Activated CD4-positive, CD25-positive, alpha-beta regulatory T cell treated with anti-CD3 and anti-CD28 coated beads, Interleukin-2, amount 50 U/mL, for 24 hours (primary cell): Measurements from ENCODE around the gene MDGA2.
"Not testable (repeated sequence)": the region's sequence is repeated elsewhere in the genome, so short reads cannot be mapped to it uniquely, and the experiment has no call there.

Experiments
- ATAC-seq, 2 donors: fragments of 150-1000 bp; cut with Tn5 transposase; one replicate each; pipeline ENCODE4 v1.10.0; 2021; ENCODE audit warnings: mild to moderate bottlenecking in 1 of 2, moderate library complexity in 1 of 2

The MDGA2 gene

GRCh38 chr14:47675466-47676314 lies at the start of gene MDGA2:
Gene MDGA2, minus strand, starts transcription at chr14:47675605.
- ATAC-seq, result no peak

GRCh38 chr14:47722929-47723693 lies 47.7 kb upstream of the MDGA2 start:
- no peak for ATAC-seq

- no peak for ATAC-seq
Observed at GRCh38 chr14:47720281-47720680, 44.9 kb upstream of the MDGA2 start.

DNA sequence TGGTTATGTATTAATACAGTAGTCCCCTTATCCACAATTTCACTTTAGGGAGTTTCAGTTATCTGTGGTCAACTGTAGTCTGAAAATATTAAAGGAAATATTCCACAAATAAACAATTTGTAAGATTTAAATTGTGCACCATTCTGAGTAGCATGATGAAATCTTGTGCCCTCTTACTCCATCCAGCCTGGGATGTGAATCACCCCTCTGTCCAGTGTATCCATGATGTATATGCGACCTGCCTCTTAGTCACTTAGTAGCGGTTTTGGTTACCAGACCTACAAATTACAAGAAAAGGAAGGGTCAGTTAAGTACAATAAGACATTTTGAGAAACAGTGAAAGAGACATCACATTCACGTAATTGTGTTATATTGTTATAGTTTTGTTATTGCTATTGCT lies 39.9 kb upstream of the MDGA2 start:
- ATAC-seq, result no peak

GRCh38 chr14:47710581-47710980 lies 35.2 kb upstream of the MDGA2 start:
- ATAC-seq, result no peak

DNA sequence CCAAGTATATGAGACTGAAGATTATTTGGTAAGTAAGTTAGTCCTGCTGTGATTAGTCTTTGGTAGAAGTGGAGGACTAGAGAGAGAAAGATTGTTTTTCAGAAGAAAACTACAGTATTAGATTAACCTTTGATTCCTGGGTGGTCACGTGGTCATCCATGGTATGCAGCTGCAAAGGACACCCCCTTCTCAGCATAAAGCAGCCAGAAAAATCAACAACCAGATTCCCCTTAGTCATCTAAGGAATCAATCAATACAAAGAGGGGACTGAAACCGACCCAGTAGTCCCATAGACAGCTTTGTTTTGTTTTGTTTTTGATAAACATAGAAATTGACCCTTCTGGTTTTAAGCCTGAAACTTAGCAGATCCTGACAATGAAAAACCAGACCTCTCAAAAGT lies 30.3 kb upstream of the MDGA2 start:
- ATAC-seq, result no peak

DNA sequence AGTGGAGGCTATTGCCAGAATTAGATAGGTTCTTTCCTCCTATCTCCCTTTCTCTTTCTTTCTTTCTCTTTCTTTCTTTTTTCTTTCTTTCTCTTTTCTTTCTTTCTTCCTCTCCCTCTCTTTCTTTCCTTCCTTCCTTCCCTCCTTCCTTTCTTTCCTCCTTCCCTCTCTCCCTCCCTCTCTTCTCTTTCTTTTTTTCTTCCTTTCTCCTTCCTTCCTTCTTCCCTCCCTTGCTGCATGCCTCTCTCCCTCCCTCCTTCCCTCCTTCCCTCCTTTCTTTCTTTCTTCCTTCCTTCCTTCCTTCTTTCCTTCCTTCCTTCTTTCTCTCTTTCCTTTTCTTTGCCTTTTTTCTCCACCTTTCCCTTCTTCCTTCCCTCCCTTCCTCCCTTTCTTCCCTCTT lies 16.4 kb upstream of the MDGA2 start:
- ATAC-seq, result no peak

GRCh38 chr14:47678993-47679392 lies 3.6 kb upstream of the MDGA2 start:
- ATAC-seq, result no peak

DNA sequence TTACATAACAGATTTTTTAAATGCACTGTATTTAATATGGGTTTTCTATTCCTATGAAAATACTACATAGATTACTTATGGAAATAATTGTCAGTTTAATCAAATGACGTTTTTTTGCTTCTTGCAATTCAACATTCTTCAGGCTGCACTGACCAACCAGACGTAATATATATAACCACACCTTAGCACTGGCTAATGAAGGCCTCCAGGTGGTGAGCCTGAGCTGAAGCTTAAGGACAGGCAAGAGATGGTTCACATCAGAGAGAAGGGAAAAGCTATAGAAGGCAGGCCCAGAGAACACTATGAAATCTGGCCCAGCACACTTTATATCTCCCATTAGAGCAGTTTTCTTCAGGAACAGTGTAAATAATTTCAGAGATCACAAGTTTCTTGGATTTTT lies 2.8 kb upstream of the MDGA2 start:
- ATAC-seq, result no peak

DNA sequence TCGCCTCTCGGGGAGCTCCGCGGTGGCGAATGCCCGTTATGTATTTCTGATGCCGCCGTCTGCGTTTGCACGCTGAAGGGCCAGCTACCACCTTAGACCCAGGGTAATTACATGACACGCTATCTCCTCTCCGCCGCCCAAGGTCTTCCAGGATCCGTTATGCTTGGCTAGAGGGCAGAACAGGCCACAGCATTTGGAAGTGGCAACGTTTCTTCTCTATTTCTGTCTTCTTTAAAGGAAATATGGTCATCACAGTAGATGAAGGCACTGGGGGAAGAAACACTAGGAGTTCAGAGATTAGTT lies 861 bp upstream of the MDGA2 start:
- no peak for ATAC-seq

DNA sequence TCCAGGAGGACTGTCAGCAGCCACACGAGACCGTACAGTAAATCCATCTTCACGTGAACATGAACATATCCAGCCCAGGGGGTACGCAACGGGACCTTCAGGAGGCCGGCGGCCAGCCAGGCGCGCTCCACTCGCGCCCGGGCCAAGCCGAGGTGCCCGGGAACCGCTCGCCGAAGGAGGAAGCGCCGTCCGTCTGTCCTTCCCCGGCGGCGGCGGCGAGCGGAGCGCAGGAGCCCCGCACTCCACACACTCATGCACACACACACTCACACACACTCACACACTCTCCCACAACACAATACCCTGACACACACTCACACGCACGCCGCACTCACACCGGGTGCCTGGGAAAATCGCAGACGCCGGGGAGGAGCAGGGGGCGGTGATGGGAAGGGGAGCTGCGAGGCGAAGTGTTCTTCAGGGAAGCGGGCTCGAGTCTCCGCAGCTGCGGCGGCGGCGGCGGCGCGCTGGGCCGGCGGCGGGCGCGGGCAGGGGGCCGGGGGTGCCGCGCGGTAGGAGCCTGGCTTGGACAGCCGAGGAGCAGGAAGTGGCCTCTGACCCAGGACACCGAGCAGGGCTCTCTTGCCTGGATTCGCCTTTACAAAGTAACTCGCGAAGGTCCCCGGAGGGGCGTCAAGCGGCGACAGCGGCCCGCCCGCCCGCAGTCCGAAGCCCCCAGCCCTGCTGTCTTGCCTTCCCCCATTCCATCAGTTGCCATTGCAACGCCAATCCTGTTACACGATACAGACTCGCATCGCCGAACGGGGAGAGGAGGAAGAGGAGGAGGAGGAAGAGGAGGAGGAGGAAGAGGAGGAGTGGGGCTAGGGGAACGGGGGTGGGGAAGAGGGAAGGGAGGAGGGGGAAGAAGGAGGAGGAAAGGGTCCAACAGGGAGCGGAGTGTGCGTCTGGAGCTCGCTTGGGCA lies 601 bp downstream of the MDGA2 start:
- ATAC-seq, result no peak

DNA sequence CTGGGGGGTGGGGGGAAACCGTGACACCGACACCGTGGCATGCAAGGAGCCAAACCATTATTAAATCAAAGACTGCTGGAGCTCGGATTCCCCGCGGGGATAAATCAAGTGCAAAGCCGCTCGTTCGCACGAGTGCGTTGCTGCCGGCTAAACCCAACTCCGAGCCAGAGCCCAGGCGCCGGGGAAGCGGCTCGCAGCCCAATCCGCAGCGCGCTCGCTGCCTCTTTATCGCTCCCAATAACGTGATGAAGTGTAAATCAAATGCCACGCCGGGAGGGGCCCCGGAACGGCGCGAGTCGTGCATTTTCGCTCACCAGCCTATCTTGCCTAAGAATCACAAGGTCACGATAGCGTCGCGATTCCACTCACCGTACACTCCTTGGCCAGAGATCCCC lies 1.3 kb downstream of the MDGA2 start:
- ATAC-seq, result no peak

DNA sequence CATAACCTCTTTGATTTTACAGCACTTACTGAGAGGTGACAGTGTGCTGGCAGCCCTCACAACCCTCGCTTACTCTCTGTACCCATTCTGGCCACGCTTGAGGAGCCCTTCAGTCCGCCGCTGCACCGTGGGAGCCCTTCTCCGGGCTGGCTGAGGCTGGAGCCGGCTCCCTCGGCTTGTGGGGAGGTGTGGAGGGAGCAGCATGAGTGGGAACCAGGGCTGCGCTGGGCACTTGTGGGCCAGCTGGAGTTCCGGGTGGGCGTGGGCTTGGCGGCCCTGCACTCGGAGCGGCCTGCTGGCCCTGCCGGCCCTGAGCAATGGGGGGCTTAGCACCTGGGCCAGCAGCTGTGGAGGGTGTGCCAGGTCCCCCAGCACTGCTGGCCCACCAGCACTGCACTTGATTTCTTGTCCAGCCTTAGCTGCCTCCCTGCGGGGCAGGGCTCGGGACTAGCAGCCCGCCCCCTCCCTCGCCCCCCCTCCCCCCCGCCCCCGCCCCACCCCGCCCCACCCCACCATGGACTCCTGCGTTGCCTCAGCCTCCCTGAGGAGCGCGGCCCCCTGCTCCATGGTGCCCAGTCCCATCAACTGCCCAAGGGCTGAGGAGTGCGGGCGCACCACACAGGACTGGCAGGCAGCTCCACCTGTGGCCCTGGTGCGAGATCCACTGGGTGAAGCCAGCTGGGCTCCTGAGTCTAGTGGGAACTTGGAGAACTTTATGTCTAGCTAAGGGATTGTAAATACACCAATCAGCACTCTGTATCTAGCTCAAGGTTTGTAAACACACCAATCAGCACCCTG lies 9.9 kb downstream of the MDGA2 start:
- no peak for ATAC-seq

GRCh38 chr14:47662466-47662865 lies 12.9 kb downstream of the MDGA2 start:
- ATAC-seq, result no peak

DNA sequence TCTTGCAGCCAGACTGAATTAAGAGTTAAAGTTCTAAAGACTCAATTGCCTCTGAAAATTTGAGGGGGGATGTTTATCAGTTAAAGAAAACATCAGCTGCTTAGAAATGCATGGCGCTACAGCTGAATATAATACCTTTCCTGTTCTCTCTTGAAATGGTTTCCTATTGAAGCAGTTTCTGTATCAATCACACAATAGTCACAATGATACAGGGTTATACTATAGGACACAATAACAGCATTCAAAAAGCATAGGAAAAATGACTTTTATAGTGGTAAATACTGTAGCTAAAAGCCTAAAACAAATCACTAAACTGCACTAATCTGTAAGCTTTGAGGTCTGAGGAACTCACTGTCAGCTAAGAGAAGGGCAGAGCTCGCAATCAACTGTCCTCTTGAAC lies 15.2 kb downstream of the MDGA2 start:
- ATAC-seq, result no peak

GRCh38 chr14:47658041-47658440 lies 17.4 kb downstream of the MDGA2 start:
- no peak for ATAC-seq

DNA sequence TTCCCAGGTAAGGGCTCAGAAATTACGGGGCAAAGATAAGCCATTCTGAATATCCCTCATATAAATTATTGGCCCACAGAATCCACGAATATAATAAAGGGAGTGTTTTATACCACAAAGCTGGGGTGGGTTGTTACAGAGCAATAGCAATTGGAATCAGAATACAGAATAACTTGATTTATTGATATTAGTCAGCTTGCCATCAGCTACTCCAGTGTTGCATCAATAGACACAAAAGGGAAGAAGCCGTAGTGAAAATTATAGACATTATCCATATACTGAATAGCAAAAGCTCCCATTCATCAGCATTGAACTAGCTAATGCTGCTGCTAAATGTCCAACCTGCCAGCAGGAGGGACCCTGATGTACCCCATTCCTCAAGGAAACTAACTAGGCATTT lies 18.3 kb downstream of the MDGA2 start:
- no peak for ATAC-seq

DNA sequence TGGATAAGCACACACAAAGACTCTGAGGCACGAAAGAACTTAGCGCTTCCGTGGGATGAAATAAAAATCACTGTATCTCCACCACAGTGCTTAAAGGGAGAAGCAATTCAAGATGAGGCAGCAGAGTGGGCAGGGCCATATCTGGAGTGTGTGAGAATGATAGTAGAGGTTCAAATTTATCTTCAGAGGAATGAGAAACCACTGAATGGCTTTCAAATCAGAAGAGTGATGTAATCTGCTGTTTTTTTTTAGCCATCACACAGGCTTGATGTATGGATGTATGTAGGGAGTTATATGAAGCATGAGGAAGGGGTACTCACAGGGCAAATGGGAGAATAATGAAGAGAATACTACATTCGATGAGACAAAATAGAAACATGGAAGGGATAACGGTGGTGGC lies 24.1 kb downstream of the MDGA2 start:
- ATAC-seq, result no peak

GRCh38 chr14:47637753-47638152 lies 37.7 kb downstream of the MDGA2 start:
- ATAC-seq, result no peak

DNA sequence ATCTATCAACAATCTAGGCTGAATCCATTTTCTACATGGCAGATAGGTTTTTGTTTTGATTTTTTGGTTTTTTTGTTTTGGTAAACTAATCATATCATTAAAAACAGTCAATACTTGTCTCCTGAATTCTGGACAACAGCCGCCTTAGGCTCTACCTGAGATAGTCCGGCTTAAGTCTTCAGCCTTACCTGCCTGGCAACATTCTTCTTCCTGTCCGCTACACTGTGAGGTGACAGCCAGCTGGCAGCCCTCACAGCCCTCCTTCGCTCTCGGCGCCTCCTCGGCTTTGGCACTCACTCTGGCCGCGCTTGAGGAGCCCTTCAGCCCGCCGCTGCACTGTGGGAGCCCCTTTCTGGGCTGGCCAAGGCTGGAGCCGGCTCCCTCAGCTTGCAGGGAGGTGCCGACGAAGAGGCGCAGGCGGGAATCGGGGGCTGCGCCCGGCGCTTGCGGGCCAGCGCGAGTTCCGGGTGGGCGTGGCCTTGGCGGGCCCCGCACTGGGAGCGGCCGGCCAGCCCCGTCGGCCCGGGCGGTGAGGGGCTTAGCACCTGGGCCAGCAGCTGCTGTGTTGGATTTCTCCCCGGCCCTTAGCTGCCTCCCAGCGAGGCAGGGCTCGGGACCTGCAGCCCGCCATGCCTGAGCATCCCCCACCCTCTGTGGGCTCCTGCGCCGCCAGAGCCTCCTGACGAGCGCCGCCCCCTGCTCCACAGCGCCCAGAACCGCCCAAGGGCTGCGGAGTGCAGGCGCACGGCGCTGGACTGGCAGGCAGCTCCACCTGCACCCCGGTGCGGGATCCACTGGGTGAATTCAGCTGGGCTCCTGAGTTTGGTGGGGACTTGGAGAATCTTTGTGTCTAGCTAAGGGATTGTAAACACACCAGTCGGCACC lies 49.0 kb downstream of the MDGA2 start:
- no peak for ATAC-seq

GRCh38 chr14:47624126-47624525 lies 51.3 kb downstream of the MDGA2 start:
- not testable (repeated sequence) for ATAC-seq
